HL-60 (cell line): ENCODE data around the gene PTPRN2.

Experiments used
- DNase-seq, 2 experiments: peaks; one replicate each; pipeline ENCODE4 v3.0.0-alpha.2; 2010 to 2020; ENCODE audit warnings: low read depth in 1 of 2, low spot score in 1 of 2
- H3K27ac ChIP-seq: fragments of 250-450 bp; sonication (Bioruptor Pico); replicated peaks from 2 replicates; pipeline ENCODE4 v1.5.1; 2020; ENCODE audit warnings: mild to moderate bottlenecking, moderate library complexity
- H3K27me3 ChIP-seq: fragments of 250-450 bp; sonication (Bioruptor Pico); 2 replicates; pipeline ENCODE4 v1.5.1; 2021; ENCODE audit warnings: mild to moderate bottlenecking, moderate library complexity; ENCODE audit not compliant: insufficient read depth, poor library complexity, severe bottlenecking
- H3K4me3 ChIP-seq: replicated peaks from 2 replicates; pipeline ENCODE4 v1.5.1; 2011; ENCODE audit warnings: mild to moderate bottlenecking, control low read depth, low read length; ENCODE audit not compliant: insufficient read depth
- CTCF ChIP-seq: IDR thresholded peaks from one replicate; pipeline ENCODE4 v1.5.1; 2011; ENCODE audit warnings: low read length, control low read depth, inconsistent platforms; ENCODE audit not compliant: insufficient read depth
- GABPA ChIP-seq: IDR thresholded peaks from 2 replicates; pipeline ENCODE4 v1.6.1; 2012; ENCODE audit warnings: low read depth
- POLR2AphosphoS5 ChIP-seq: IDR thresholded peaks from 2 replicates; pipeline ENCODE4 v1.6.1; 2012; ENCODE audit warnings: low read depth
- REST ChIP-seq: IDR thresholded peaks from 2 replicates; pipeline ENCODE4 v1.6.1; 2012; ENCODE audit warnings: low read depth; ENCODE audit not compliant: insufficient replicate concordance
- SPI1 ChIP-seq: IDR thresholded peaks from 2 replicates; pipeline ENCODE4 v1.6.1; 2012; ENCODE audit warnings: low read depth, mild to moderate bottlenecking, borderline replicate concordance

PTPRN2 gene

GRCh38 chr7:158564663-158565035, 23.0 kb downstream of the PTPRN2 start:
- Histone ChIP-seq H3K4me3 (no peak overlapping the region), H3K27ac (no peak overlapping the region), H3K27me3 (peaks cover 2% of the 10 kb centered on the region)
- TF ChIP-seq REST (no peak), SPI1 (no peak), CTCF (no peak), GABPA (no peak), POLR2AphosphoS5 (no peak)
- DNase-seq = no peak

DNA sequence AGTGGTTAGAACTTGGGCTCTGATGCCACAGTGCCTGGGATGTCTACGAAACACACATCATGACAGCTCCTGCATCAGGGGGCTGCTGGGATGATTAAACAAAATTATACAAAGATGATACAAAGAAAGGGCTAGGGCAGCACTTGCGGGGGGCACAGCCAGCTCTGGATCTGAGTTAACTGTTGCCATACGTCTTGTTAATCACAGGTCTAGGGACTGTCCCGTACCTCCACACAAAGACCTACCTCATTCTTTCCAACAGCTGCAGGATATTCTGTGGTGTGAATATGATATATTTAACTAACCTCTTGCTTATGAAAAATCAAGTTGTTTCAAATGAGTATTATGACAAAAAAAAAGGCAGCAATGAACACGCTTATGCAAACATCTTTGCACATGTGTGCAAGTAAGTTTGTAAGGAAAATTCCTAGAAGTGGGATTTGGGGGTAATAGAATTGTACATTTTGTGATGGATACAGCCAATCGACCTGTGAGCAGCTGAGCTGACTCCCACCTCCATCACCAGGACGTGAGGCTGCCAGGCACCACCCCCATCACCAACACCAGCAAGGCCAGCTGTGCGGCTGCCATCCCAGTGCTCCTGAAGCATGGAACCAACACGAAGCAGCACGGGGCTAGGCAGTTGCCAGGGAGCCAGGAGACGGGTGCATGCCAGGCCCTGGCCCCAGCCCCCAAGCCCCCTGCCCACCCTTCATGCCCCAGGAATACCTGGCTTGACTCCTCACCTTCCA, 23.5 kb downstream of the PTPRN2 start:
- H3K27ac ChIP-seq = no peak overlapping the region
- DNase-seq = no peak
- H3K4me3 ChIP-seq = no peak overlapping the region
- no peak for TF ChIP-seq SPI1
- TF ChIP-seq POLR2AphosphoS5 = no peak
- TF ChIP-seq CTCF = no peak
- no peak for TF ChIP-seq REST
- TF ChIP-seq GABPA = no peak
- H3K27me3 ChIP-seq = peaks cover 2% of the 10 kb centered on the region

- Histone ChIP-seq H3K27ac (no peak overlapping the region), H3K27me3 (peaks cover 2% of the 10 kb centered on the region), H3K4me3 (no peak overlapping the region)
- TF ChIP-seq CTCF (no peak), REST (peak; percentile 60)
- DNase-seq = no peak
These were observed 24.6 kb downstream of the PTPRN2 start for GRCh38 chr7:158563051-158563450.
